ENCODE measurements around the gene SCGB1D1. TPM values are rescaled to one million over a fixed set of nuclear protein-coding genes. Genes with fewer than 3 reads are reported as not detected.

Gene SCGB1D1
- total and polyA plus RNA-seq, 12 donors, result not detected

GRCh38 chr11:62217191-62217748 lies 27.3 kb downstream of the SCGB1D1 start:
- 38 to 43% methylated on average over 5 of the region's 5 CpGs for WGBS, 2 donors
- H3K4me1 ChIP-seq, result no peaks in the 10 kb centered on the region
- H3K27me3 ChIP-seq, result peaks cover 0 to 13% (median 2%) of the 10 kb centered on the region in 7 donors
- H3K9me3 ChIP-seq, result peaks cover 0 to 19% (median 6%) of the 10 kb centered on the region in 11 donors
- TF ChIP-seq CTCF (IDR thresholded peaks at IDR 0.05), result peak in 4 of 9 donors; percentile 14 to 42 (median 28)
- DNase-seq (no peak), ATAC-seq (no peak)
- intact Hi-C loops (cut with DNase I), result loop anchor here in 1 of 10 donors (5.0 kb wide), 1 partner anchor 95 kb away; no protein-coding TSS in a partner anchor
- H3K27ac ChIP-seq, result no peak overlapping the region
- H3K36me3 ChIP-seq, result no peaks in the 10 kb centered on the region
- no peak overlapping the region for H3K4me3 ChIP-seq

- no peak for DNase-seq
- H3K4me1 ChIP-seq, result no peaks in the 10 kb centered on the region
- intact Hi-C loops (cut with DNase I), result loop anchor here in 1 of 10 donors (10.0 kb wide), 1 partner anchor 83 kb away; no protein-coding TSS in a partner anchor
- H3K27me3 ChIP-seq, result peaks cover 0 to 3% (median 0%) of the 10 kb centered on the region in 7 donors
- WGBS, 2 donors, result 93 to 96% methylated on average over 3 of the region's 3 CpGs
- no peak for ATAC-seq
- H3K27ac ChIP-seq, result no peak overlapping the region
- peaks cover 0 to 51% (median 29%) of the 10 kb centered on the region in 11 donors for H3K9me3 ChIP-seq
- no peaks in the 10 kb centered on the region for H3K36me3 ChIP-seq
- H3K4me3 ChIP-seq, result no peak overlapping the region
- TF ChIP-seq CTCF (IDR thresholded peaks at IDR 0.05), result no peak
Observed at GRCh38 chr11:62221498-62221897, 31.5 kb downstream of the SCGB1D1 start.

- H3K27ac ChIP-seq, result no peak overlapping the region
- H3K4me1 ChIP-seq, result no peaks in the 10 kb centered on the region
- no peak for ATAC-seq
- intact Hi-C loops (cut with DNase I), result loop anchor here in 1 of 10 donors (10.0 kb wide), 1 partner anchor 82 kb away; no protein-coding TSS in a partner anchor
- no peak for DNase-seq
- H3K4me3 ChIP-seq, result no peak overlapping the region
- peaks cover 0 to 5% (median 0%) of the 10 kb centered on the region in 7 donors for H3K27me3 ChIP-seq
- H3K36me3 ChIP-seq, result no peaks in the 10 kb centered on the region
- H3K9me3 ChIP-seq, result peaks cover 0 to 51% (median 29%) of the 10 kb centered on the region in 11 donors
- no peak for TF ChIP-seq CTCF (IDR thresholded peaks at IDR 0.05)
Observed at GRCh38 chr11:62223095-62223494, 33.1 kb downstream of the SCGB1D1 start.

GRCh38 chr11:62233730-62234129 lies 43.7 kb downstream of the SCGB1D1 start:
- intact Hi-C loops (cut with DNase I), result no loop called here
- H3K36me3 ChIP-seq, result no peaks in the 10 kb centered on the region
- no peak overlapping the region for H3K27ac ChIP-seq
- H3K27me3 ChIP-seq, result peaks cover 0 to 33% (median 20%) of the 10 kb centered on the region in 7 donors
- H3K4me3 ChIP-seq, result no peak overlapping the region
- H3K4me1 ChIP-seq, result no peaks in the 10 kb centered on the region
- ATAC-seq (no peak), DNase-seq (no peak)
- no peaks in the 10 kb centered on the region for H3K9me3 ChIP-seq
- no peak for TF ChIP-seq CTCF (IDR thresholded peaks at IDR 0.05)

All from heart right ventricle (tissue), 16 donors.